Esophagus squamous epithelium (tissue), 4 donors: Measurements from ENCODE around the gene AEBP1.

Experiments used
- CTCF ChIP-seq, 6 experiments: fragments of 450-650 bp in 4 of 6; fragments of 200-600 bp in 2 of 6; sonication (generic) in 2 of 6; IDR thresholded peaks; one replicate each; pipeline ENCODE4 v1.5.1; 2016 to 2019; ENCODE audit warnings: antibody characterized with exemption in 6 of 6, mild to moderate bottlenecking in 4 of 6, moderate library complexity in 4 of 6
- POLR2A ChIP-seq, 4 donors: fragments of 450-650 bp; IDR thresholded peaks; one replicate each; pipeline ENCODE4 v1.6.1; 2017; ENCODE audit warnings: antibody characterized with exemption in 4 of 4, mild to moderate bottlenecking in 4 of 4, moderate library complexity in 3 of 4

GRCh38 chr7:44120395-44120794 lies 16.2 kb downstream of the AEBP1 start:
- TF ChIP-seq CTCF (IDR thresholded peaks at IDR 0.05) (no peak), POLR2A (IDR thresholded peaks at IDR 0.05) (no peak)
